ENCODE results near the gene SLC4A3. TPM values are rescaled to one million over a fixed set of nuclear protein-coding genes. Genes with fewer than 3 reads are reported as not detected.

Gene SLC4A3
- polyA plus RNA-seq, 1 of the 3 experiments (the other 2 are of a cell fraction), result 12.3 TPM

- DNase-seq, result no peak
- CTCF ChIA-PET, result interaction anchor here (0.9 to 1.4 kb wide), 4 partner anchors 8 to 71 kb away, joined by 3 to 4 read pairs (median 3); no protein-coding TSS in a partner anchor
Measured at GRCh38 chr2:219612577-219613286, 14.7 kb upstream of the SLC4A3 start.

More at GRCh38 chr2:219612577-219613286, 14.7 kb upstream of the SLC4A3 start:
- Histone ChIP-seq H3K4me1 (ENCODE audit: control insufficient read depth in 1 of 2, insufficient read depth in 2 of 2, low read depth in 1 of 2, low read length in 1 of 2) (peaks cover 0 to 9% of the 10 kb centered on the region in 2 experiments; a peak in 1 of 4 replicates), H3F3A (replicated peaks; ENCODE audit: insufficient read depth) (no peaks in the 10 kb centered on the region), H3K27me3 (ENCODE audit: insufficient read depth) (no peaks in the 10 kb centered on the region), H2AFZ (ENCODE audit: low read depth) (no peak overlapping the region), H3K27ac (ENCODE audit: low read depth in 2 of 2, low read length in 1 of 2) (no peak overlapping the region; a peak in 1 of 4 replicates), H4K20me1 (ENCODE audit: insufficient read depth) (no peaks in the 10 kb centered on the region), H3K79me2 (ENCODE audit: insufficient read depth) (no peaks in the 10 kb centered on the region), H3K36me3 (replicated peaks in 1 of 2; ENCODE audit: control insufficient read depth in 1 of 2, insufficient read depth in 2 of 2, low read length in 1 of 2) (peaks cover 0 to 42% of the 10 kb centered on the region in 2 experiments), H3K9me3 (no peaks in the 10 kb centered on the region), H3K4me2 (no peak overlapping the region), H3K9ac (no peak overlapping the region), H3K9me2 (no peaks in the 10 kb centered on the region), H3K4me3 (ENCODE audit: low read depth in 2 of 2, low read length in 1 of 2) (no peak overlapping the region)
- TF ChIP-seq, protein P1, sequence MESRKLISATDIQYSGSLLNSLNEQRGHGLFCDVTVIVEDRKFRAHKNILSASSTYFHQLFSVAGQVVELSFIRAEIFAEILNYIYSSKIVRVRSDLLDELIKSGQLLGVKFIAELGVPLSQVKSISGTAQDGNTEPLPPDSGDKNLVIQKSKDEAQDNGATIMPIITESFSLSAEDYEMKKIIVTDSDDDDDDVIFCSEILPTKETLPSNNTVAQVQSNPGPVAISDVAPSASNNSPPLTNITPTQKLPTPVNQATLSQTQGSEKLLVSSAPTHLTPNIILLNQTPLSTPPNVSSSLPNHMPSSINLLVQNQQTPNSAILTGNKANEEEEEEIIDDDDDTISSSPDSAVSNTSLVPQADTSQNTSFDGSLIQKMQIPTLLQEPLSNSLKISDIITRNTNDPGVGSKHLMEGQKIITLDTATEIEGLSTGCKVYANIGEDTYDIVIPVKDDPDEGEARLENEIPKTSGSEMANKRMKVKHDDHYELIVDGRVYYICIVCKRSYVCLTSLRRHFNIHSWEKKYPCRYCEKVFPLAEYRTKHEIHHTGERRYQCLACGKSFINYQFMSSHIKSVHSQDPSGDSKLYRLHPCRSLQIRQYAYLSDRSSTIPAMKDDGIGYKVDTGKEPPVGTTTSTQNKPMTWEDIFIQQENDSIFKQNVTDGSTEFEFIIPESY (IDR thresholded peaks at IDR 0.05; ENCODE audit: borderline replicate concordance, low read depth), result no peak
- TF ChIP-seq MEF2A (IDR thresholded peaks at IDR 0.05; ENCODE audit: borderline replicate concordance, low read depth) (no peak), POLR2AphosphoS5 (IDR thresholded peaks at IDR 0.05; ENCODE audit: low read depth, low read length) (no peak), TEAD4 (IDR thresholded peaks at IDR 0.05; ENCODE audit: borderline replicate concordance, insufficient read depth) (no peak), IRF3 (IDR thresholded peaks at IDR 0.05; ENCODE audit: low read depth, low read length) (no peak), JUND (IDR thresholded peaks at IDR 0.05) (no peak), EP300 (IDR thresholded peaks at IDR 0.05; ENCODE audit: borderline replicate concordance in 1 of 2, low read depth in 1 of 2, low read length in 1 of 2) (no peak), RFX5 (IDR thresholded peaks at IDR 0.05; ENCODE audit: low read length) (no peak), ELF1 (IDR thresholded peaks at IDR 0.05) (no peak), FOXM1 (IDR thresholded peaks at IDR 0.05; ENCODE audit: low read depth) (no peak), RXRA (IDR thresholded peaks at IDR 0.05; ENCODE audit: borderline replicate concordance, low read depth) (no peak), RAD21 (IDR thresholded peaks at IDR 0.05; ENCODE audit: low read length) (no peak), MAX (IDR thresholded peaks at IDR 0.05; ENCODE audit: low read depth) (no peak), MXI1 (IDR thresholded peaks at IDR 0.05; ENCODE audit: low read depth, low read length) (no peak)
- 95% methylated on average over 15 of the region's 15 CpGs for WGBS (ENCODE audit: low lambda C conversion rate)
- POLR2A ChIA-PET, result interaction anchor here (0.6 kb wide), 1 partner anchor 11 kb away, joined by 5 read pairs; no protein-coding TSS in a partner anchor
